Pancreas (tissue), 10 donors: ENCODE results near the gene RHBDD1. TPM values are rescaled to one million over a fixed set of nuclear protein-coding genes. Genes with fewer than 3 reads are reported as not detected.

Experiments
- ATAC-seq, 4 donors: fragments of 200-7000 bp; cut with Tn5 transposase; one replicate each; pipeline versions ENCODE4 v1.8.0 to v1.9.1; 2020; ENCODE audit warnings: mild to moderate bottlenecking in 4 of 4, moderate library complexity in 4 of 4
- DNase-seq, 6 donors: peaks; one replicate each; pipeline ENCODE4 v3.0.0-alpha.2; 2020
- FAIRE-seq: peaks from 2 replicates; lab custom pipeline; 2012; peaks lifted over from hg19 to GRCh38; lab: Jason Lieb, UNC
- H3K27ac ChIP-seq, 4 donors: fragments of 200-600 bp; sonication (generic); 1 replicate in 3 of 4; 2 replicates in 1 of 4; pipeline versions ENCODE4 v1.5.0 to v1.8.0; 2020
- H3K27me3 ChIP-seq, 4 donors: fragments of 200-600 bp; one replicate each; pipeline ENCODE4 v1.8.0; 2021
- H3K36me3 ChIP-seq, 3 donors: fragments of 200-600 bp; sonication (generic) in 1 of 3; one replicate each; pipeline versions ENCODE4 v1.5.0 to v1.8.0; 2020 to 2021
- H3K4me1 ChIP-seq, 3 donors: fragments of 200-600 bp; one replicate each; pipeline ENCODE4 v1.8.0; 2021
- H3K4me3 ChIP-seq, 4 donors: fragments of 200-600 bp; sonication (generic) in 2 of 4; one replicate each; pipeline versions ENCODE4 v1.5.0 to v1.8.0; 2020 to 2021
- H3K9me3 ChIP-seq, 4 donors: fragments of 200-600 bp; one replicate each; pipeline ENCODE4 v1.8.0; 2021
- WGBS, 2 donors: extraction: QIAGEN DNeasy Blood & Tissue Kit; methylation state at CpG; one replicate each; pipeline ENCODE4 v1.1.7; 2013; 5-methylcytosine and 5-hydroxymethylcytosine counted together
- intact Hi-C, 3 donors: fragments of 100-400 bp; cut with DNase I; formaldehyde crosslinking; loops; one replicate each; pipeline versions ENCODE4 v1.11.1 to v1.14.2; 2022
- polyA plus RNA-seq, 2 donors: library from polyadenylated mRNA; stranded (reverse); fragments of 200-250 nt; gene quantifications; one replicate each; pipeline ENCODE4 v1.2.3, GENCODE V29; 2013
- total RNA-seq, 6 donors: library from RNA; stranded (reverse); fragmentation: NEBNext Ultra II Directional in 4 of 6; extraction: Animal tissue kit (Norgen Biotek cat#: 25700) in 4 of 6; gene quantifications; one replicate each; pipeline versions ENCODE4 v1.2.1 to v1.2.4, GENCODE V29; 2021 to 2023
- TF ChIP-seq, protein P1 (sequence below), 4 donors: fragments of 200-600 bp; sonication (generic) in 3 of 4; IDR thresholded peaks; one replicate each; pipeline versions ENCODE4 v1.5.0 to v1.8.0; 2021; ENCODE audit warnings: antibody characterized with exemption in 4 of 4
- donor health status: healthy with polysubstance abuse.
- donor health status: DM: no; HTN: no; CAD: no; lungs with moderate emphysema.
- donor health status: DM: no; HTN: no; CAD: no.
- donor health status: control.
- donor health status: control.
- donor health status: Bipolar disorder and iron deficiency.
- donor health status: DM: yes; HTN: yes; CAD: no.
- donor health status: DM: no; HTN: no; CAD: no.
- donor health status: DM: no; HTN: no; CAD: no.
- donor health status: DM: yes; HTN: yes; CAD: no.

The RHBDD1 gene
- total and polyA plus RNA-seq, 8 donors, result 3.5 to 28.9 (median 20.1) TPM

DNA sequence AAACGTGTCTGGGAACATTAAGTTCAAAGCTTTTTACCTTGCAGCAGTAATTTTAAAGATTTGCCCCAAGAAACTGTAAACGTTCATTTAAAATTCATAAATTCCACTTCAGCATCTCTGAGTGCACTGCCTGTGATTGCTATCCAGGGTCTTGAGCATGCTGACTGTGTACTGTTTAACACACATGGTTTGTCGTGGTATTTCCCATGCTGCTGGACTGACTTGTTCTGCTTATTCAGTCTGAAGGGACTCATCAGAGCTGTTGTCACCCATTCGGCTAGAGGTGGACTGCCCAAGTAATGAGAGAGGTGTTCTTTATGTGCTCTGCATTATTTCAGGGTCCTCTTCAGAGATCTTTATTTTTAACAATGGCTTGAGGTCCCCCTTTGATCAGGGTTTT is 53.1 kb downstream of the RHBDD1 start:
- no peaks in the 10 kb centered on the region for H3K27me3 ChIP-seq
- intact Hi-C loops, result no loop called here
- no peak overlapping the region for H3K27ac ChIP-seq
- ATAC-seq, result no peak
- no peaks in the 10 kb centered on the region for H3K4me1 ChIP-seq
- 74 to 77% methylated on average over 4 of the region's 4 CpGs for WGBS, 2 donors
- no peak overlapping the region for H3K4me3 ChIP-seq
- TF ChIP-seq, protein P1, sequence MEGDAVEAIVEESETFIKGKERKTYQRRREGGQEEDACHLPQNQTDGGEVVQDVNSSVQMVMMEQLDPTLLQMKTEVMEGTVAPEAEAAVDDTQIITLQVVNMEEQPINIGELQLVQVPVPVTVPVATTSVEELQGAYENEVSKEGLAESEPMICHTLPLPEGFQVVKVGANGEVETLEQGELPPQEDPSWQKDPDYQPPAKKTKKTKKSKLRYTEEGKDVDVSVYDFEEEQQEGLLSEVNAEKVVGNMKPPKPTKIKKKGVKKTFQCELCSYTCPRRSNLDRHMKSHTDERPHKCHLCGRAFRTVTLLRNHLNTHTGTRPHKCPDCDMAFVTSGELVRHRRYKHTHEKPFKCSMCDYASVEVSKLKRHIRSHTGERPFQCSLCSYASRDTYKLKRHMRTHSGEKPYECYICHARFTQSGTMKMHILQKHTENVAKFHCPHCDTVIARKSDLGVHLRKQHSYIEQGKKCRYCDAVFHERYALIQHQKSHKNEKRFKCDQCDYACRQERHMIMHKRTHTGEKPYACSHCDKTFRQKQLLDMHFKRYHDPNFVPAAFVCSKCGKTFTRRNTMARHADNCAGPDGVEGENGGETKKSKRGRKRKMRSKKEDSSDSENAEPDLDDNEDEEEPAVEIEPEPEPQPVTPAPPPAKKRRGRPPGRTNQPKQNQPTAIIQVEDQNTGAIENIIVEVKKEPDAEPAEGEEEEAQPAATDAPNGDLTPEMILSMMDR (IDR thresholded peaks at IDR 0.05), result no peak
- no peak for DNase-seq
- no peaks in the 10 kb centered on the region for H3K9me3 ChIP-seq
- no peaks in the 10 kb centered on the region for H3K36me3 ChIP-seq
- no peak for FAIRE-seq

DNA sequence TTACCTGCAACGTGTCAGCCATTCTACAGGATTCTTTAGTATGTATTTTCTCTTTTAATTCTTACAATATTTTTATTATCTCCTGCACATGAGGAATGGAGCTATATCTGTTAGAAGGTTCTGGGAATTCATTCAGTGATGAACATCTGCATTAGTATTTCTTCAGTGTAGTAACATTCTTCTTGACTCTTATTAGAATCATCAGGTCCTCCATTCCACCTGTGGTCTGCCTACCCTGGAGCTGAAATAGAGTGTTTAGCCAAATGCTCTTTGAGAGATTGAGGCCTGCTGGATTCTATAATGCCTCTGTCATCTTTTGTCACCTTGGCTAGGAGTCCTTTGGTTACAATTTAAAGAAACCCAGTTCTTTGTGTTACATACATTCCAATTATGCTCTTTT is 54.4 kb downstream of the RHBDD1 start:
- TF ChIP-seq, protein P1 (IDR thresholded peaks at IDR 0.05), result no peak
- Histone ChIP-seq H3K27me3 (no peaks in the 10 kb centered on the region), H3K27ac (no peak overlapping the region), H3K9me3 (no peaks in the 10 kb centered on the region), H3K4me1 (no peaks in the 10 kb centered on the region), H3K4me3 (no peak overlapping the region), H3K36me3 (no peaks in the 10 kb centered on the region)
- intact Hi-C loops, result no loop called here
- DNase-seq (no peak), ATAC-seq (no peak), FAIRE-seq (no peak)
- WGBS, 2 donors, result 93% methylated on average over 1 of the region's 1 CpG

DNA sequence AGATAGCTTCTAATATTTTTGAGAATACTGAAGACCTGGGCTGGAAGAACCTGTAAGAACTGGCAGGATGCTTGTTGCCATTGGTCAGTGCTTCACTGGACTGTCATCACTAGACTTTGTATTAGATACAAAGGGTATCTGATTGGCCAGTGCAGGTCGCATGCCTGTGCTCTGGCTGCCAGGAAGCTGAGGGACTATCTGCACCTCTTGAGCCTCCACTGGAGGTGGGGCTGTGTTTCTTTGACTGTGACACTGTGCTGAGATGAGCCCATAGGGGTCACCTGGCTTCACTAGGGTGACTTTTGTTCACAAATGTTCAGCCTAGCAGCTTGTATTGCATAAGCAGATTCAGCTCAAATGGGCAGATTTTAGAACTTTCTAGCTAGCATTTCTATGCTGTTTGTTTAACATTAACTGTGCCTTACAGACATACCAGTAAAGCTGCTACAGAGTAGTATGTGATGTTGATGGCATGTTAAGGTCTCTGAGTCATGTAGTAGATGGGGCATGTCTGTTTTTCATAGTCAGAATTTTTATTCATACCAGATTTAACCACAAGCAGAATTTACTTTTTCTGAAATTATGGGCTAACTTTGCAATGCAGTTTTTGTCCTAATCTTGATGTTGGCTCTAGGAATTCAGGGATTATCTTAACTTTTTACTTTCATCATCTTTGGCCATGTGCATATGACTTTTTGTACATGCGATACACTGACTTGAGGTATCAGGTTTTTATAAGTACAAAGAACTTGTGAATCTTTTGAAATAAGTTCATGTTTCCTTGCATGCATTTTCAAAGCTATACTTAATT is 56.1 kb downstream of the RHBDD1 start:
- DNase-seq, result no peak

DNA sequence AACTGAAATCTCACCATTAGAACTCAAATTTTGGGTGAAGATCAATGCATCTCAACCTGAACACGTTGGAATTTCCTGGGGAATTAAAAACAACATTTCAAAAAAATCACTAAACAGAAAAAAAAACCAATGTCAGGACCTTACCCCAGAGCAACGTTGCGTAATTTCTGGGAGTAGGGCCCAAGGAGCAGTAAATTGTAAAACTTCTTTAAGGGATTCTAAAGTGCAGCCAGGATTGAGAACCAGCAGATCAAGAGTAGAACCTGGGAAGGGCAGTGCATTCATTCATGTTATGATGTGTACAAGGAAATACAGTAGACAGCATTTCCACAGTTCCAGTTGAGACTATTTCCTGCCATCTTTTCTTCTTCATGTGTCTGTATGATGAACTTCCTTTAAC is 56.9 kb downstream of the RHBDD1 start:
- 77 to 80% methylated on average over 3 of the region's 3 CpGs for WGBS, 2 donors
- intact Hi-C loops, result no loop called here
- ATAC-seq (no peak), DNase-seq (no peak), FAIRE-seq (no peak)
- Histone ChIP-seq H3K4me3 (no peak overlapping the region), H3K36me3 (no peaks in the 10 kb centered on the region), H3K27ac (no peak overlapping the region), H3K27me3 (no peaks in the 10 kb centered on the region), H3K4me1 (no peaks in the 10 kb centered on the region), H3K9me3 (no peaks in the 10 kb centered on the region)
- TF ChIP-seq, protein P1 (IDR thresholded peaks at IDR 0.05), result no peak

More for the DNA sequence above, 56.1 kb downstream of the RHBDD1 start:
- TF ChIP-seq, protein P1 (IDR thresholded peaks at IDR 0.05), result no peak
- 84 to 94% methylated on average over 2 of the region's 2 CpGs for WGBS, 2 donors
- intact Hi-C loops, result no loop called here
- H3K9me3 ChIP-seq, result no peaks in the 10 kb centered on the region
- H3K4me3 ChIP-seq, result no peak overlapping the region
- H3K4me1 ChIP-seq, result no peaks in the 10 kb centered on the region
- no peak overlapping the region for H3K27ac ChIP-seq
- FAIRE-seq (no peak), ATAC-seq (no peak)
- H3K27me3 ChIP-seq, result no peaks in the 10 kb centered on the region
- H3K36me3 ChIP-seq, result no peaks in the 10 kb centered on the region

DNA sequence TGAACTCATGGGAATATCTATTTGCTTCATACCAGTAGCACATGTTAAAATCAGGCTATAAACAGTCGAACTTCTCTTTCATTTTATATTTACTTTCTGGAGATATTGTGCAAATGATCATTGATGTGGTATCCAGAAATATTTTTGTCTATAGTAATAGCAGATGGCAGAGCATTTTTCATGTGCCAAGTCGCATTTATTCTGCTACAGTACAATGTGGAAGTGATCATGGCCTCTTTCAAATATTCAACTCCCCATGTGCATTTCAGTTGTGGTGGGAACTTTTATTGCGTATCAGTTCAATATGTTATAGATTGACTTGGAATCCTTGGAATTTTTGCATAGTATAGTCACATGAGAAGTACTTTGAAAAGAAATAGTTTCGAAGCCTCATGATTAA is 57.4 kb downstream of the RHBDD1 start:
- 84 to 87% methylated on average over 4 of the region's 4 CpGs for WGBS, 2 donors
- no peak overlapping the region for H3K4me3 ChIP-seq

More for the DNA sequence above, 57.4 kb downstream of the RHBDD1 start:
- no peaks in the 10 kb centered on the region for H3K9me3 ChIP-seq
- DNase-seq (no peak), ATAC-seq (no peak), FAIRE-seq (no peak)
- intact Hi-C loops, result no loop called here
- TF ChIP-seq, protein P1 (IDR thresholded peaks at IDR 0.05), result no peak
- H3K27me3 ChIP-seq, result no peaks in the 10 kb centered on the region
- no peak overlapping the region for H3K27ac ChIP-seq
- no peaks in the 10 kb centered on the region for H3K36me3 ChIP-seq
- no peaks in the 10 kb centered on the region for H3K4me1 ChIP-seq
